IMR-90 (cell line): ENCODE data around the gene CLDN15. TPM values are rescaled to one million over a fixed set of nuclear protein-coding genes. Genes with fewer than 3 reads are reported as not detected.

ENCODE experiments used
- ATAC-seq: fragments of 200-7000 bp; cut with Tn5 transposase; 2 replicates; pipeline ENCODE4 v1.9.1; 2020; ENCODE audit warnings: low read depth, mild to moderate bottlenecking, moderate library complexity
- BruUV-seq: library from RNA; stranded (reverse); fragments of 400-500 nt; replicated peaks from 2 replicates; lab custom pipeline; 2021; lab: Mats Ljungman, UMichigan
- CTCF ChIA-PET: fragments of 300-600 bp; formaldehyde crosslinking; extraction: SDS; loops from one replicate; lab custom pipeline; 2021; ENCODE audit warnings: antibody characterized with exemption; lab: Yijun Ruan, JAX
- POLR2A ChIA-PET: fragments of 300-600 bp; sonication (Branson Sonifier 250); formaldehyde crosslinking; loops from one replicate; lab custom pipeline; 2022; ENCODE audit warnings: antibody characterized with exemption; ENCODE audit not compliant: unreplicated experiment; lab: Charles Lee
- DNase-seq: peaks from one replicate; pipeline ENCODE4 v3.0.0; 2013
- H2AFZ ChIP-seq: replicated peaks from 2 replicates; pipeline ENCODE3; 2013; ENCODE audit warnings: low read length, mild to moderate bottlenecking; ENCODE audit not compliant: poor library complexity
- H2AK5ac ChIP-seq: 2 replicates; pipeline ENCODE4 v1.6.1; 2013; ENCODE audit warnings: low read depth, low read length, inconsistent platforms
- H2AK9ac ChIP-seq: replicated peaks from 2 replicates; pipeline ENCODE3; 2013; ENCODE audit warnings: mild to moderate bottlenecking, low read depth, low read length, moderate library complexity; ENCODE audit not compliant: poor library complexity
- H2BK120ac ChIP-seq: 2 replicates; pipeline ENCODE4 v1.6.1; 2013; ENCODE audit warnings: low read depth, low read length, inconsistent platforms
- H2BK15ac ChIP-seq: 3 replicates; pipeline ENCODE4 v1.6.1; 2013; ENCODE audit warnings: low read depth, low read length, inconsistent platforms
- H2BK20ac ChIP-seq: 2 replicates; pipeline ENCODE4 v1.6.1; 2013; ENCODE audit warnings: low read depth, mild to moderate bottlenecking, inconsistent platforms, low read length, moderate library complexity
- H2BK5ac ChIP-seq: 2 replicates; pipeline ENCODE4 v1.6.1; 2013; ENCODE audit warnings: mild to moderate bottlenecking, low read depth, low read length, inconsistent platforms; ENCODE audit not compliant: poor library complexity, severe bottlenecking
- H3K14ac ChIP-seq: replicated peaks from 2 replicates; pipeline ENCODE4 v1.6.1; 2013; ENCODE audit warnings: low read depth, low read length, inconsistent platforms
- H3K18ac ChIP-seq: 2 replicates; pipeline ENCODE4 v1.6.1; 2013; ENCODE audit warnings: low read depth, low read length, control low read depth
- H3K23ac ChIP-seq: 2 replicates; pipeline ENCODE4 v1.6.1; 2013; ENCODE audit warnings: low read depth, low read length, inconsistent platforms
- H3K27ac ChIP-seq: 2 replicates; pipeline ENCODE4 v1.5.1; 2013; ENCODE audit warnings: mild to moderate bottlenecking, control low read depth, low read length; ENCODE audit not compliant: insufficient read depth
- H3K27me3 ChIP-seq: 2 replicates; pipeline ENCODE4 v1.6.1; 2013; ENCODE audit warnings: low read length; ENCODE audit not compliant: control insufficient read depth, insufficient read depth
- H3K36me3 ChIP-seq: 2 replicates; pipeline ENCODE4 v1.6.1; 2013; ENCODE audit warnings: low read length, mixed read lengths; ENCODE audit not compliant: control insufficient read depth, insufficient read depth
- H3K4ac ChIP-seq: 2 replicates; pipeline ENCODE4 v1.6.1; 2013; ENCODE audit warnings: low read depth, low read length, inconsistent platforms
- H3K4me1 ChIP-seq: 2 replicates; pipeline ENCODE4 v1.6.1; 2013; ENCODE audit warnings: low read length, mixed read lengths; ENCODE audit not compliant: control insufficient read depth, insufficient read depth
- H3K4me2 ChIP-seq: 2 replicates; pipeline ENCODE4 v1.6.1; 2013; ENCODE audit warnings: low read depth, mild to moderate bottlenecking, control low read depth, low read length, moderate library complexity
- H3K4me3 ChIP-seq: 2 replicates; pipeline ENCODE4 v1.5.1; 2013; ENCODE audit warnings: low read depth, mild to moderate bottlenecking, control low read depth, low read length, moderate library complexity; ENCODE audit not compliant: insufficient read depth
- H3K56ac ChIP-seq: 2 replicates; pipeline ENCODE4 v1.6.1; 2013; ENCODE audit warnings: low read length, inconsistent platforms; ENCODE audit not compliant: insufficient read depth; ENCODE audit errors: extremely low read depth
- H3K79me1 ChIP-seq, 2 experiments: 2 replicates each; pipeline ENCODE4 v1.6.1; 2013; ENCODE audit warnings: low read length in 2 of 2, inconsistent platforms in 1 of 2, low read depth in 1 of 2
- H3K9ac ChIP-seq: 2 replicates; pipeline ENCODE4 v1.6.1; 2013; ENCODE audit warnings: low read depth, low read length, control low read depth
- H3K9me1 ChIP-seq: 2 replicates; pipeline ENCODE4 v1.6.1; 2013; ENCODE audit warnings: low read length, inconsistent platforms; ENCODE audit not compliant: insufficient read depth
- H3K9me3 ChIP-seq: 2 replicates; pipeline ENCODE4 v1.6.1; 2013; ENCODE audit warnings: low read length; ENCODE audit not compliant: control insufficient read depth, insufficient read depth
- H4K20me1 ChIP-seq: 2 replicates; pipeline ENCODE4 v1.6.1; 2013; ENCODE audit warnings: low read length, inconsistent platforms; ENCODE audit not compliant: insufficient read depth
- H4K5ac ChIP-seq: 2 replicates; pipeline ENCODE4 v1.6.1; 2013; ENCODE audit warnings: mild to moderate bottlenecking, low read depth, low read length, control low read depth
- H4K8ac ChIP-seq, 2 experiments: 2 replicates each; pipeline ENCODE4 v1.6.1; 2013; ENCODE audit warnings: low read depth in 2 of 2, low read length in 2 of 2, control low read depth in 1 of 2, inconsistent platforms in 1 of 2
- H4K91ac ChIP-seq: 2 replicates; pipeline ENCODE4 v1.6.1; 2013; ENCODE audit warnings: low read depth, low read length, inconsistent platforms; ENCODE audit not compliant: insufficient read depth
- MAFK ChIP-seq: IDR thresholded peaks from 2 replicates; pipeline ENCODE4 v1.6.1; 2012; ENCODE audit warnings: low read depth, low read length, improper control_type of control experiment
- RCOR1 ChIP-seq: IDR thresholded peaks from 2 replicates; pipeline ENCODE4 v1.6.1; 2012; ENCODE audit warnings: mild to moderate bottlenecking, low read length, improper control_type of control experiment; ENCODE audit not compliant: insufficient replicate concordance
- WGBS, 2 experiments: methylation state at CpG; one replicate each; pipeline versions ENCODE4 v1.1.5 to v1.1.7; 2013; ENCODE audit warnings: missing lambda C conversion rate in 2 of 2; ENCODE audit not compliant: insufficient read length in 1 of 2; ENCODE audit errors: extremely low coverage in 2 of 2; 5-methylcytosine and 5-hydroxymethylcytosine counted together
- dilution Hi-C: fragments of 300-500 bp; cut with HindIII; formaldehyde crosslinking; loops from one replicate; pipeline ENCODE4 v1.14.3; 2018; ENCODE audit warnings: low sequenced_read_pairs; ENCODE audit not compliant: unreplicated experiment
- in situ Hi-C: fragments of 300-500 bp; cut with MboI; formaldehyde crosslinking; loops from 3 replicates; pipeline ENCODE4 v1.14.3; 2019; ENCODE audit warnings: low sequenced_read_pairs, inconsistent platforms, mixed read lengths
- intact Hi-C: fragments of 100-400 bp; cut with micrococcal nuclease; formaldehyde crosslinking; loops from 2 replicates; pipeline ENCODE4 v1.10.0; 2022
- polyA plus RNA-seq, 3 experiments: library from polyadenylated mRNA; depleted of rRNA; stranded (reverse); fragments of >200 nt; gene quantifications; 2 replicates each; pipeline ENCODE4 v1.2.3, GENCODE V29; 2012; ENCODE audit warnings: low replicate concordance in 1 of 3
- total RNA-seq: library from RNA; depleted of rRNA; stranded (reverse); fragments of >200 nt; gene quantifications from 2 replicates; pipeline ENCODE4 v1.2.3, GENCODE V29; 2012

The CLDN15 gene
- total and polyA plus RNA-seq, 2 of the 4 experiments (the other 2 are of a cell fraction): 0.72 to 5.4 TPM

- H3K4me1 ChIP-seq: peaks cover 10% of the 10 kb centered on the region
- no TSS peak for BruUV-seq
- H3K14ac ChIP-seq: no peak overlapping the region
- H3K36me3 ChIP-seq: peaks cover 35% of the 10 kb centered on the region
- H4K5ac ChIP-seq: no peak overlapping the region
- no peak overlapping the region for H2BK120ac ChIP-seq
- no peak for DNase-seq
- H3K4me3 ChIP-seq: no peak overlapping the region
- peaks cover 21% of the 10 kb centered on the region for H4K20me1 ChIP-seq
- CTCF ChIA-PET: no interaction called here
- H2AK5ac ChIP-seq: no peak overlapping the region
- H4K8ac ChIP-seq: no peak overlapping the region
- no peak overlapping the region for H3K27ac ChIP-seq
- no peak overlapping the region for H2BK5ac ChIP-seq
- H4K91ac ChIP-seq: no peak overlapping the region
- no peak for ATAC-seq
- H3K4ac ChIP-seq: no peak overlapping the region
- H2AFZ ChIP-seq: no peak overlapping the region
- no peak overlapping the region for H3K56ac ChIP-seq
- H2BK20ac ChIP-seq: no peak overlapping the region
- no peak for TF ChIP-seq RCOR1
- TF ChIP-seq MAFK: no peak
- H3K9me1 ChIP-seq: no peaks in the 10 kb centered on the region; the same call in 1 of the 2 replicates
- H2AK9ac ChIP-seq: peak overlapping the region; percentile 65
- H3K27me3 ChIP-seq: no peaks in the 10 kb centered on the region
- no peaks in the 10 kb centered on the region for H3K9me3 ChIP-seq
- dilution Hi-C loops: no loop called here
- H3K23ac ChIP-seq: no peak overlapping the region
- POLR2A ChIA-PET: no interaction called here
- intact Hi-C loops: no loop called here
- H3K4me2 ChIP-seq: no peak overlapping the region
- no peak overlapping the region for H2BK15ac ChIP-seq
- H3K18ac ChIP-seq: no peak overlapping the region
- H3K9ac ChIP-seq: no peak overlapping the region
- in situ Hi-C loops: no loop called here
- H3K79me1 ChIP-seq: peaks cover 12 to 51% of the 10 kb centered on the region in 2 experiments
- 100% methylated on average over 3 of the region's 9 CpGs; no CpG with 5 or more reads in 1 of the 2 experiments for WGBS, 2 experiments
Measured at GRCh38 chr7:101239951-101240220, 2.3 kb upstream of the CLDN15 start.
